HG02588 (cell line): Measurements from ENCODE around the gene ARL4D.
"Not testable (repeated sequence)": the region's sequence is repeated elsewhere in the genome, so short reads cannot be mapped to it uniquely, and the experiment has no call there.

Experiments
- ATAC-seq: cut with Tn5 transposase; IDR thresholded peaks from one replicate; pipeline ENCODE4 v1.9.1; 2021; ENCODE audit warnings: mild to moderate bottlenecking, moderate library complexity; ENCODE audit not compliant: unreplicated experiment

ARL4D gene

DNA sequence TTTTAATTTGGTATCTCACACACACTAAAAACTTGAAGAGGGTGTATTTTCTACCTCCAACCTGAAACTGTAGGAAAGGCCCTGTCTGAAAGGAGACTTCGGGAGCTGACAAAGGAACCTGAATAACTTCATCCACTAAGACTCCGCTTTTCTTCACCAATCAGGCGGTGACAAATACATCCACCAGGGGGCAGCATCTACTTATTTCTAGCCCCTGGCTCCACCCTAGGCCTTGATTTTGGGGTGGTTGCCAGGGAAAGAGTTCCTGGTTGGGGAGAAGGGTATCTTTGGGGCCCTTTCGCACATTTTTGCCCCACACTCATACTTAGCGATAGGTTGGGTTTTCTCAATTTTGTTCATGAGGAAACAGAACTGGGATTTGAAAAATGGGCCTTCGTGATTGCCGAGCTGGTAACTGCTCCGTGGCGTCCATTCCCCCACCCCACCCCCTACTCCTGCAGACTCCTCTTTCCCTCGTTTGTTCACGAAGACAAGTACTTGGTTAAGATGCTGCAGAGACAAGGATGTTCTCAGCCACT, 4.8 kb upstream of the ARL4D start:
- no peak for ATAC-seq

DNA sequence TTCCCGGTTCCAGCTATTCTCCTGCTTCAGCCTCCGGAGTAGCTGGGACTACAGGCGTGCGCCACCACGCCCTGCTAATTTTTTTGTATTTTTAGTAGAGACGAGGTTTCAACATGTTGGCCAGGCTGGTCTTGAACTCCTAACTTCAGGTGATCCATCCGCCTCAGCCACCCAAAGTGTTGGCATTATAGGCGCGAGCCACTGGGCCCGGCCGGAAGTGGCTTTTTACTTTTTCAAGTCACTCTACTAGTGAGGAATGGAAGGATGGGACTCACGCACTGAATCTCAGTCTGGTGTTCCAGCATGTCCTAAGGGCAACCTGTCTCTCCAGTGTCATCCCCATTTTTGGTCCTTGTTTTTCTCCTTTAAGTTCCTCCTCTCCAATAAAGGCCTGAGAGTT, 4.1 kb upstream of the ARL4D start:
- ATAC-seq = not testable (repeated sequence)

DNA sequence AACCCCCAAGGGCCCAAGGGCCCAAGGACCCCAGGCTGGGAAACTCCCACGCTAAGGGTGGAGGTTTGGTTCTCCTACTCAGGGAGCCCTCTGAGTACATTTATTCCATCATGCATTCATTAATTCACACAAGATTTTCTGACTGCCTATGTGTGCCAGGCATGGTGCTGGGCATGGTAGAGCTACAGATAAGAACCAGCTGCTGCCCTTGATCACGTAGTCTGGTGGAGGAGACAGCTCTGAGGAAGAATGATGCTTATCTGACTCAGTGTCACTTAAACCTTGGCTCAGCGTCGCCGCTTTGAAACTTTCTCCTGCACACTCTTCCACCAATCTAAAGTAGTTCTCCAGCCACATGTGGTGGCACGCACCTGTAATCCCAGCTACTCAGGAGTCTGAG, 3.6 kb upstream of the ARL4D start:
- ATAC-seq = no peak

DNA sequence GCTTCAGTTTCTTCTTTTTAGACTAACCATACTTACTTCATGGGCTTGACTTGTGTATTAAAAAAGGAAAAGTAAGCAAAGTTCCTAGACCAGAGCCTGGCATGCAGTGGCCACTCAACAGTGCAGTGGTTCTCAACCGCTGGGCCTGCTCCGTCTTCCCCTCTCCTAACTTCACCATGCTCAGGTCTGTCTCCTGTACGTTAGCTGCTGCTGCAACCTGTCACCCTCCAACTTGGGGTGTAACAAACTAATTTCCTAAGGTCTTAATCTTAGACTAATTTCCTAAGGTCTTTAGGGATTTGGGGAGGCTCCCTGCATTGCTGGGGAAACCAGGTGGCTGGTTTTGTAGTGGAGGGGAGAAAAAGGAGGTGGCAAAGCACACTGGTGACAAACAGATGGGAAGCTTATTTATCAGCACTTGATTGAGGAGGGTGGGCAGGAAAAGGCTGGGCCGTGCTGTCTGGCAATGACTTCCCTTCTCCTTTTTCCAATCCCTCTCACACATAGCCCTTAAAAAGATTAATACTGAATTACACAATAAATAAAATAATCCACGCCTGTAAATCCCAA, 2.2 kb upstream of the ARL4D start:
- no peak for ATAC-seq

DNA sequence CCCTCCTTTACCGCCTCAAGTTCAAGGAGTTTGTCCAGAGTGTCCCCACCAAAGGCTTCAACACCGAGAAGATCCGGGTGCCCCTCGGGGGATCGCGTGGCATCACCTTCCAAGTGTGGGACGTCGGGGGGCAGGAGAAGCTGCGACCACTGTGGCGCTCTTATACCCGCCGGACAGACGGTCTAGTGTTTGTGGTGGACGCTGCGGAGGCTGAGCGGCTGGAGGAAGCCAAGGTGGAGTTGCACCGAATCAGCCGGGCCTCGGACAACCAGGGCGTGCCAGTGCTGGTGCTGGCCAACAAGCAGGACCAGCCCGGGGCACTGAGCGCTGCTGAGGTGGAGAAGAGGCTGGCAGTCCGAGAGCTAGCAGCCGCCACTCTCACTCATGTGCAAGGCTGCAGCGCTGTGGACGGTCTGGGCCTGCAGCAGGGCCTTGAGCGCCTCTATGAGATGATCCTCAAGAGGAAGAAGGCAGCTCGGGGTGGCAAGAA, 1.1 kb downstream of the ARL4D start:
- ATAC-seq = no peak

DNA sequence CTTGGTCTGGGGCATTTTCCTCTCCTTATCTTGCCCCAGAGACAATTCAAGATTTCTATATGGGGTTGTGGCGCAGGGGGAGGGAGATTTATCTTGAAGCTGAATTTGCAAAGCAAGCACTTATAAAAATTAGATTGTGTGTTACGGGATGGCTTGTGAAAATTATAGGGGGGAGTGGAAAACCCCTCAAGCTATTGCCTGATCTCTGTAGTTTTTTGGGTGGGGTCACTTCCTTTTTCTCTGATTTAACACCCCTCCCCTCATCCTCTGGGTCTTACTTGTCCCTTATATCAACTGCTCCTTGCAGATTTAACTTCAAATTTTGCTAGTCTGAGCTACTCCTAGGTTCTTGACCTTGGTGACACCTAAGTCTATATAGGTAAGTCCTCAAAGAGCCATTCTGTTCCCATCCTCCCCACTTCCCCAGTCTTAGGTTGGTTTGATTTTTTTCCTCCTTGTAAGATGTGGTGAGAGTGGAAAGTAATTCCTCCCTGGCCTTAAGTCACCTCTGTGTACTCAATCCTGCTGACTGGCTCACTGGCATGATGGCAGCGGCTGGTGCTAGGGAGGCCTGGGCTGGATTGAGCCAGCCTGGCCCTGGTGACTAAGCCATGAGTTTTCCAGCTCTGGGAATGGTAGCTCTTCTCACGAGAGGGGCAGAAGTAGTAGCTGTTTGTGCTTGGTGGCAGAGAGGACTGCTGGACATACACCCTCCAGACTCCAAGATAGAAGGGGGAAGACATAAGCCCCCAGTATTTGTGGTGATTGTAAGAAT, 2.3 kb downstream of the ARL4D start:
- ATAC-seq = no peak

DNA sequence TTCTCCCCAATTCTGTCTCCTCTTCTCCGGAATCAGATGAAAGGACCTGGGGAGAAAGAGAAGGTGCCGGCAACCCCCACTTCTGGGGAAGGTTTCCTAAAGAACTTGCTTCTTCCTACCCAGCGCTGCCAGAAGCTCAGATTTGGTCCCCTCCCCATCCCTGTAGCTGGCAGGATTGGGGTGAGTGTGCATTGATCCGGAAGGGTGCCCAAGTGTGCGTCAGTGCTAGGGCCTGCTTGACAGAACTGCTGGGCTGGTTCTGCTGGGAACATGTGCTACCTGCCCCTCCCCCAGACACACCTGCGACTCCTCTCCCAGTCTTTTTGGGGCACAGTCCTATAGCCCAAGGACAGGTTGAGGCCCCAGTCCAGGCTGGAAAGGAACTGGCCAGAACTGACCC, 3.3 kb downstream of the ARL4D start:
- no peak for ATAC-seq

DNA sequence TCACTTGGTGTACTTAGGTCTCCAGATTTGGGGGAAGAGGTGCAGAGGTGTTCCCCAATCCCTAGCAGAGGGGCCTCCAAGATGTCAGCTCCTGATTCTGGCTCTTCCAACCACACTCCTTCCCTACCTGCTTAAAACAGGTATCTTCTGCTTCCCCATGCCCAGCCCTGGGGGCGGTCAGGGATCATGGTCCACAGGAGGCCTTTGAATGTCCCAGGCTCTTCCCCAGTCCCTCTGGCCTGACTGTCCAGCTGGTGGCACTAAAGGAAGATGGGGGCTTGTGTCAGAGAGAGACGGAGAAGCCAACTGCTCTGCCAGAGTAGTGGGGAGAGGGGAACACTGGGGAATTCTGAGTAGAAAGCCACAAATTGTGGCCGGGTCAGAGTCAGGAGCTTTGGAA, 3.8 kb downstream of the ARL4D start:
- no peak for ATAC-seq

DNA sequence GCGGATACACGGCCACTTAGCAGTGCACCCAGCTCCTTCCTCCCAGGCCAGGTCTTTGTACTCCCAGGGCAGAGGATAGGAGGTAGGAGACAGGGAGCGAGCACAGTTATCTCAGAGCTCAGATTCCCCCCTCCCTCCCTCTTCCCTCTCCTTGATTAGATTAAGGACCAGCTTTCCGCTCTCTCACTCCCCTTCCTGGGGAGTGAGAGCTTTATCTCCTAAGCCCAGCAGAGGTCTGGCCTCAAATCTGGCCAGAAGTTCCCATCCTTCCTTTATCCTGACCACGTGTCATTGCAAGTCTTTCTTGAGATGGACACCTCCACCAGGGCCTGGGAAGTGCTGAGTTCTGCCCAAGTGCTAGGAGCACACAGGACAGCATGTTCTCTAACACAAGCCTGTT, 5.1 kb downstream of the ARL4D start:
- no peak for ATAC-seq

DNA sequence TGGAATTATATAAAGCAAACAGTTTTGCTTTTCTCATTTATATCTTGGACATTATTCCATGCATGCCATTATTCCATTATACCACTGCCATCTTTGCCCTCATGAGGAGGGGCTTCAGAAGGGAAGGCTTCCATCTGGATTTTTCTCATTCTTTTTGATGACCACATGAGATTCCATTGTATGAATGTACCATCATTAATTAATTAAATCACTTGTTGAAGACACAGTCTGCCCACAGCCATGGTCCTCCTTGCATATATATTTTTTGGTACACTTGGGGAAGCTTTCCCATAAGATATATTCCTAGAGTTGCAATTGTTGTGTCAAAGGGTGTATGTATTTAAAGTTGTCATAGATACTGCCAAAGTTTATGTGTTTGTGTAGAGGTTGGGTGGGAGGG, 7.1 kb downstream of the ARL4D start:
- ATAC-seq = no peak

DNA sequence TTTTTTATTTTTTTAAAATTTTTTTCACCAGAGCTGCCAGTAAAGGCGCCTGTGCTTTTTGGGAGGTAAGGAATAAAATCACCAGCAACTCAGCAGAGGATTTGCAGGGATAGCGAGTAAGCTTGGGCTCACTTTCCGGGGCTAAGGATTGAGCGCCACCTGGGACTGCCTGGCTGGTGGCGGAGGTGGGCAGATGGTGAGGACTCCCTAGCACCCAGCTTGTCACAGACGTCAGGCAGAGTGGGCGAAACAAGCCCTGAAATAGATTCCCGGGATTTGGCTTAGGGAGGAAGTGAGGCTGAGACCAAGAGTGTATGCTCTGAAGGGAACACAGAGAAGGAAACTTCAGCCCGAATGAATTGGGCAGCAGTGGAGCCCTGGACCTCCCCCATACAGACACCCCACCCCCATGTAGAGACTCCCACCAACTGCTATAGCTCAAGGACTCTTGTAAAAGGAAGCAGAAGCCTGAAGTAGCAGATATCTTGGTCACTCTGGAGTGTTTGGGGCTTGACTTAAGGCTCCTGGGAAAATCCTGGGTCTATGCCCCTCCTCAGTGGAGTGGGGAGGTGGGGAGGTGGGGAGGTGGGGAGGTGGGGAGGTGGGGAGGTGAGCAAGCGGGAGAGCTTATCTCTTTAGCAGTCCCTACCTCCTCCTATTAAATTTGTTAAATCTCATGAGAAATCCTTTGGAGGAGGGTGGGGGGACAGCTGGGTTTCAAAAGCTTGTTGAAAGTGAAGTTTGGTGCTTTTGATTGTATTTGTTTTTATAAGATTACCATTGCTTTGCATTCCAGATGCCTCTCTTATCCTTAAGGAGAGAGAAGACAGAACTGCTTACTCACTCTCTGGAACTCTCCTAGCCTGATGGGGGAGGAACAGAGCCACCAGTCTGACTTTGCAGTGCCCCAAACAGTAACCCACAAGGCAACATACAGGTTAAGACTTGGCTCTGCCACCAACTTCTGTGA, 8.2 kb downstream of the ARL4D start:
- ATAC-seq = no peak

DNA sequence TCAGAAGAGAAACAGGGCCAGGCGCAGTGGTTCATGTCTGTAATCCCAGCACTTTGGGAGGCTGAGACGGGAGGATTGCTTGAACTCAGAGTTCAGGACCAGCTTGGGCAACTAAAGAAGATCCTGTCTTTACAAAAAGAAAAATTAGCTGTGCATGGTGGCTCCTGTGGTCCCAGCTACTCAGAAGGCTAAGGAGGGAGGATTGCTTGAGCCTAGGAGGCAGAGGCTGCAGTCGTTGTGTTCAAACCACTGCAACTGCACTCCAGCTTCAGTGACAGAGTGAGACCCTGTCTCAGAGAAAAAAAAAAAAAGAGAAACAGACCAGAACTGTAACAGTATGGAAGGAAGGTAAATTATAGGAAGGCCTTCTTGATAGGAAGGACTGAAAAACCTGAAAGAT, 10.3 kb downstream of the ARL4D start:
- ATAC-seq = no peak

DNA sequence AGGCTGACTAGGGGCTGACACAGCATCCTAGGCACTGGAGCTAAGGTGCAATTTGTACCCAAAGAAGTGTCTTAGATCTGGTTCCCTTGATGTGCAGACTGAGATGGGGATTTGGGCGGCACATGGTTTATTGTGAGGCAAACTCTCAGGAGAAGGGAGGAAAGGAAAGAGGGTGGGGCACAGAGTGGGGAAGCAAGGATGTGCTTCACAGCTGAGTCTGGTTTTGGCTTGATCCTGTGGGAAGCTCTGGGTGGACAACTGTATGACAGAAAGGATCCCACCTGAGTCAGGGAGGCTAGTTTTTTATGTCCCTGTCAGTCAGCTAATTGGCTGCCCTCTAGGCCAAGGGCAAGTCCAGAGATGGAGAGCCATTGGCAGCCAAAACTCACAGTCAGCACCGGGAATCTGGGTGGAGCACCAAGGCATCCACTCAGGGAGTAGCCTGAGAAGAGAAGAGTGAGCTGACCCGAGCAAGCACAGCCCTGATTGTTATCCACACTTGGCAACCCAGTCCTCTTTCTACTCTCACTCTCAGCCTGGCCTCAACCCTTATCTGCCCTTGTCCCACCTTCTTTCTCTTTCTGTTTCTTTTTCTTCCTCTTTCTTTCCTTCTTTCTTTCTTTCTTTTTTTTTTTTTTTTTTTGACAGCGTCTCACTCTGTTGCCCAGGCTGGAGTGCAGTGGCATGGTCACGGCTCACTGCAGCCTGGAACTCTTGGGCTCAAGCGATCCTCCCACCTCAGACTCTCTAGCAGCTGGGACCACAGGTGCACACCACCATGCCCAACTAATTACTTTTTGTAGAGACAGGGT, 12.0 kb downstream of the ARL4D start:
- ATAC-seq = no peak

DNA sequence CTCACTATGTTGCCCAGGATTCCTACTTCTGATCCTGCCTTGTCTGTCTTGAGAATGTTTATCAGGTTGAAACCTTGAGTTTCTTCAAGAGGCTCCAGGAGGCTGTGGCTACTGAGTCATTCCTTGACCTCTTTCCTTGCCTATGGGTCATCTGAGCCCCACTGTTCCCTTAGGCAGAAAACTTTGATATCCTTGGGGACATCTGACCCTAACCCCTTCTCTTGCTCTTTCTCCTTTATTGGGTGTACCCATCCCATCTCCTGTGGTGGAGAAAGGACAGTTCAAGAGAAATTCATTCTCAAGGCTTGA, 12.5 kb downstream of the ARL4D start:
- ATAC-seq = no peak

DNA sequence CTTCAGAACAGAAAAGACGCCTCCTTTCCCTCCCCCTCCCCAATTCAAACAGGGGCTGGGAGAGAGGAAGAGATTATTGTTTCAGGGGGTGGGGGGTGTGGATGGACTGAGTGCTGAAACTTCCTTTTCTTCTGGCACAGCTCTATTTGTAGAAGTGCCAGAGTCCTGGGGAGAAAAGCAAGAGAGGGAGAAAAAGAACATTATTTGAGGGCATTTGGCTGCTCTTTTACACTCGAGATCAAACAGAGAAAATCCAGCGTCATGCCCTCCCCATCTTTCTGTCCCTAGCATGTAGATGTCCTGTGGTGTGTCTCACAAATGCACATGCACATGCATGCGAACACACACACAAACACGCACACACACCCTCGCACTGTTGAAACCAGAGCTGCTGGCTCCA, 13.0 kb downstream of the ARL4D start:
- ATAC-seq = no peak

DNA sequence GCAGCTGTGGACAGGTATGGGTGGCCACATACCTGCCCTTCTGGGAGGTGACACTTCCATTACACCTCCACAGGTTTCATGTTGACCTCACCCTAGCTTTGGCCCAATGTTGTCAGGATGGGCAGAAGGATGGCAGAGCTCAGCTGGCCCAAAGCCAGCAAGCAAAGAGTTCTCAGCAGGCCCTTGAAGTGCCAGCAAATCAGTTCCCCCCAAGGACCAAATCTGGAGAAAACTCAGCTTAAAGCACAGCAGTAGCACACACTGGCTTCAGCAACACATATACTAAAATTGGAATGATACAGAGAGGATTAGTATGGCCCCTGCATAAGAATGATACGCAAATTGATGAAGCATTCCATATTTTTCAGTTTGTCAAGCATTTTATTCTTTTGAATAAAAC, 13.4 kb downstream of the ARL4D start:
- no peak for ATAC-seq

DNA sequence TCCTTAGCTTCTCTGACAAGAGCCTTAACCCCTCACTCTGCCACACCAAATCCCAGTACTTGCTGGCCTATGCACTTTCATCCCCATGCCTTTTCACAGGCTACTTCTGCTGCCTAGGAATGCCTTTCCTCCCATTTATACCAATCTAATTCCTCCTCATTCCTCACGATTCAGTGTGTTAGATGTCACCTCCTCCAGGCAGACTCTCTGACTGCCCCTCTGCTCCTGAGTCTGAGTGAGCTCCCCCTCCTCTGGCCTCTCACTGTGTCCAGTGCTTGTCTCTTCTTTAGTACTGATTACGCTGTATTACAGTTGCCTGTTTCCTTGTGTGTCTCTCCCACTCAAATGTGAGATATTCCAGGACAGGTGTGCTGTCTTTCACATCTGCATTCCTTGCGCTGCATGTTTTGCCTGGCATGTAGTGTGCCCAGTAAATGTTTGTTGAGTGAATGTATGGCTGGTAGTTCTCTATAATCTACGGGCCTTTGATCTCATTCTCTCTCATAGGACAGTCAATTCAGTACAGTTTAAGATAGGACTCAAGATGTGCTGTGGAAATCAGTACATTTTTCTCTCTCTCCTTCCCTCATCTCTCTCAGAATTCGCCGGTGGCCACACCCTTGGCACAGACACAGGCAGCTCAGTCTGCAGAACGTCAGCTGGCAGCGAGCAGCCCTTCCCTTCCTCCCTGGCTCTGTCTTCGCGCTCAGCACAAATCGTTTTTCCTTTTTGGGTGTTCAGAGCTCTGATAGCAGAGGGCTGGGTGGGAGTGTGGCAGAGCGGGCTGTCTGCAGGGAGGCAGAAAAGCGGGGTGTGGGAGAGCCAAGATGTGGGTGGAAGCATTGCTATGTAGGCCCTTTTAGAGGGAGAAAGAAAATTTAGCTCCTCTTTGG, 18.5 kb downstream of the ARL4D start:
- no peak for ATAC-seq

DNA sequence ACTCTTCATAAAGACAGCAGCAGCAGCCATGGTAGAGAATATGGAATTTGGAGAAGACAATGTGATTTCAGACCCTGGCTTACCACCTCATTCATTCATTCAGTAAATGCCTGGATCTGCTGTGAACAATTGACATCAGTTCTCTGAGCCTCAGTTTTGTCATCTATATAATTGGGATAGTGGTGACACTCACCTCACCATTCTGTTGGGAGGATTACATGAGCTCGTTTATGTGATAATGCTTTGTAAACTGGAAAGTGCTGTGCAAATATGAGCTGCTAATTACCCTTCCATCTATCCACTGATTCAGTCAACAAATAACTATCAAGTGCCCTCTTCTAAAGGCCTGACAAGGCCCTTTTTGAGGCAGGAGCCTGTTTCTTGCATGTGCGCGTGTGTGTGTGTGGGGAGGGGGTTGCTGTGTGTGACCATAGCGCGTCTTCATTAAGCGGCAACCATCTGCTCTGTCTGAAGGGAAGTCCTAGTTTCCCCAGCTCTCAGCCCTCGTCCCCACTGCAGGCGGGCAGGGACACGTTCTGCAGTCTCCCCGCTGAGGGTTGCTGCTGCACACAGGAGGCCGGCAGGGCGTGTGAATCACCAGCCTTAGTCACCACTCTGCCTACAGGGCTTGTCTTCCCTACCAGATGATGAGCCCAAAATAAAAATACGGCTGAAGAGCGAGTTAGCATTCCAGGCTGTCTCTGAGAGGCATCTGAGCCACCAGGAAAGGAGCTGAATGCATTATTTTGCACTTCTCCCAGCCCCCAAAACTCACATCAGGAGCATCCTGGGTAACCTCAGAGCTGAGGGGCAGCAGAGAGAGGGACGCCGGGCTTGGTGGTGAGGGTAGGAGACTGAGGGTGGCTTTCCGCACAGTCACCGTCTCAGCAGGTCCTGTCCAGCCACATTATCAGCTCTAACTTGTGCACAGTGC, 19.9 kb downstream of the ARL4D start:
- no peak for ATAC-seq
